ENCODE data around the gene ARMH1.

ARMH1 gene

GRCh38 chr1:44636688-44637598 is 37.6 kb upstream of the ARMH1 start:
- ChIA-PET POLR2A (no interaction called here), CTCF (interaction anchor here (1.3 to 13.8 kb wide), 4 partner anchors 13 to 319 kb away, joined by 3 to 204 read pairs (median 3); no protein-coding TSS in a partner anchor)
- no peak for TF ChIP-seq CTCF (IDR thresholded peaks at IDR 0.05; ENCODE audit: control extremely low read depth, extremely low read depth, low read depth, missing control alignments)
- no peak for DNase-seq (ENCODE audit: extremely low spot score)

- TF ChIP-seq CTCF (IDR thresholded peaks at IDR 0.05; ENCODE audit: control extremely low read depth, extremely low read depth, low read depth, missing control alignments): no peak
- no peak for DNase-seq (ENCODE audit: extremely low spot score)
- ChIA-PET CTCF (interaction anchor here (1.9 to 13.8 kb wide), 3 partner anchors 12 to 35 kb away, joined by 5 to 204 read pairs (median 6); no protein-coding TSS in a partner anchor), POLR2A (interaction anchor here (1.3 kb wide), 1 partner anchor 35 kb away, joined by 3 read pairs; no protein-coding TSS in a partner anchor)
These were observed 36.7 kb upstream of the ARMH1 start for GRCh38 chr1:44637702-44638411.

- CTCF ChIA-PET: interaction anchor here (1.2 to 13.8 kb wide), 6 partner anchors 9 to 423 kb away, joined by 3 to 204 read pairs (median 4); no protein-coding TSS in a partner anchor
- POLR2A ChIA-PET: no interaction called here
- DNase-seq (ENCODE audit: extremely low spot score): no peak
- TF ChIP-seq CTCF (IDR thresholded peaks at IDR 0.05; ENCODE audit: control extremely low read depth, extremely low read depth, low read depth, missing control alignments): no peak
These were observed 34.2 kb upstream of the ARMH1 start for GRCh38 chr1:44640200-44640853.

- CTCF ChIA-PET: interaction anchor here (0.7 to 13.8 kb wide), 7 partner anchors 8 to 69 kb away, joined by 3 to 204 read pairs (median 6); no protein-coding TSS in a partner anchor
- POLR2A ChIA-PET: interaction anchor here (0.5 to 2.1 kb wide), 5 partner anchors 8 to 1670 kb away, joined by 3 to 8 read pairs (median 5); no protein-coding TSS in a partner anchor
- TF ChIP-seq CTCF (IDR thresholded peaks at IDR 0.05; ENCODE audit: control extremely low read depth, extremely low read depth, low read depth, missing control alignments): no peak
- DNase-seq (ENCODE audit: extremely low spot score): no peak
These were observed 33.1 kb upstream of the ARMH1 start for GRCh38 chr1:44641126-44642102.

GRCh38 chr1:44642255-44642654 is 32.3 kb upstream of the ARMH1 start:
- no peak for TF ChIP-seq CTCF (IDR thresholded peaks at IDR 0.05; ENCODE audit: control extremely low read depth, extremely low read depth, low read depth, missing control alignments)
- ChIA-PET CTCF (interaction anchor here (0.7 to 13.8 kb wide), 6 partner anchors 7 to 70 kb away, joined by 3 to 204 read pairs (median 8); no protein-coding TSS in a partner anchor), POLR2A (interaction anchor here (1.1 to 2.1 kb wide), 2 partner anchors 8 to 10 kb away, joined by 3 to 8 read pairs; no protein-coding TSS in a partner anchor)
- DNase-seq (ENCODE audit: extremely low spot score): no peak
